ENCODE results near the gene SLC4A5.
"Not testable (repeated sequence)": the region's sequence is repeated elsewhere in the genome, so short reads cannot be mapped to it uniquely, and the experiment has no call there.

SLC4A5 gene

GRCh38 chr2:74191596-74192380 lies 151.4 kb downstream of the SLC4A5 start:
- TF ChIP-seq, protein P1, sequence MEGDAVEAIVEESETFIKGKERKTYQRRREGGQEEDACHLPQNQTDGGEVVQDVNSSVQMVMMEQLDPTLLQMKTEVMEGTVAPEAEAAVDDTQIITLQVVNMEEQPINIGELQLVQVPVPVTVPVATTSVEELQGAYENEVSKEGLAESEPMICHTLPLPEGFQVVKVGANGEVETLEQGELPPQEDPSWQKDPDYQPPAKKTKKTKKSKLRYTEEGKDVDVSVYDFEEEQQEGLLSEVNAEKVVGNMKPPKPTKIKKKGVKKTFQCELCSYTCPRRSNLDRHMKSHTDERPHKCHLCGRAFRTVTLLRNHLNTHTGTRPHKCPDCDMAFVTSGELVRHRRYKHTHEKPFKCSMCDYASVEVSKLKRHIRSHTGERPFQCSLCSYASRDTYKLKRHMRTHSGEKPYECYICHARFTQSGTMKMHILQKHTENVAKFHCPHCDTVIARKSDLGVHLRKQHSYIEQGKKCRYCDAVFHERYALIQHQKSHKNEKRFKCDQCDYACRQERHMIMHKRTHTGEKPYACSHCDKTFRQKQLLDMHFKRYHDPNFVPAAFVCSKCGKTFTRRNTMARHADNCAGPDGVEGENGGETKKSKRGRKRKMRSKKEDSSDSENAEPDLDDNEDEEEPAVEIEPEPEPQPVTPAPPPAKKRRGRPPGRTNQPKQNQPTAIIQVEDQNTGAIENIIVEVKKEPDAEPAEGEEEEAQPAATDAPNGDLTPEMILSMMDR (IDR thresholded peaks at IDR 0.05; ENCODE audit: insufficient read depth, low read length, missing control alignments): no peak
- no peak overlapping the region for H3K4me3 ChIP-seq (ENCODE audit: low read depth, low read length)
- no peak for DNase-seq (ENCODE audit: low read depth, low spot score)
- ChIA-PET CTCF (interaction anchor here (0.9 to 1.6 kb wide), 2 partner anchors 10 to 13 kb away, joined by 4 to 11 read pairs; partner anchors contain the start of gene MOB1A), POLR2A (no interaction called here)

- ChIA-PET CTCF (interaction anchor here (1.1 to 1.4 kb wide), 3 partner anchors 10 to 365 kb away, joined by 3 to 5 read pairs (median 5); partner anchors contain the start of genes MOB1A and MTHFD2), POLR2A (interaction anchor here (1.0 kb wide), 2 partner anchors 10 kb away, joined by 4 to 6 read pairs; partner anchors contain the start of genes MOB1A and MTHFD2)
- no peak overlapping the region for H3K4me3 ChIP-seq (ENCODE audit: low read depth, low read length)
- DNase-seq (ENCODE audit: low read depth, low spot score): no peak
- TF ChIP-seq, protein P1 (IDR thresholded peaks at IDR 0.05; ENCODE audit: insufficient read depth, low read length, missing control alignments): no peak
Measured at GRCh38 chr2:74188696-74189095, 154.5 kb downstream of the SLC4A5 start.

- TF ChIP-seq, protein P1 (IDR thresholded peaks at IDR 0.05; ENCODE audit: insufficient read depth, low read length, missing control alignments): no peak
- DNase-seq (ENCODE audit: low read depth, low spot score): no peak
- POLR2A ChIA-PET: interaction anchor here (1.0 kb wide), 2 partner anchors 9 to 11 kb away, joined by 4 to 6 read pairs; partner anchors contain the start of genes MOB1A and MTHFD2
- CTCF ChIA-PET: interaction anchor here (0.7 to 1.4 kb wide), 4 partner anchors 9 to 364 kb away, joined by 3 to 5 read pairs (median 4); partner anchors contain the start of genes MOB1A and MTHFD2
- no peak overlapping the region for H3K4me3 ChIP-seq (ENCODE audit: low read depth, low read length)
Measured at GRCh38 chr2:74188018-74188601, 155.1 kb downstream of the SLC4A5 start.

- H3K4me3 ChIP-seq (ENCODE audit: low read depth, low read length); CTCF ChIA-PET; POLR2A ChIA-PET; DNase-seq (ENCODE audit: low read depth, low spot score): not testable (repeated sequence)
Measured at GRCh38 chr2:74186706-74187105, 156.5 kb downstream of the SLC4A5 start.

GRCh38 chr2:74186038-74186437 lies 157.2 kb downstream of the SLC4A5 start:
- TF ChIP-seq, protein P1 (IDR thresholded peaks at IDR 0.05; ENCODE audit: insufficient read depth, low read length, missing control alignments): no peak
- no peak overlapping the region for H3K4me3 ChIP-seq (ENCODE audit: low read depth, low read length)
- ChIA-PET CTCF (no interaction called here), POLR2A (no interaction called here)
- DNase-seq (ENCODE audit: low read depth, low spot score): no peak

- H3K4me3 ChIP-seq (ENCODE audit: low read depth, low read length): no peak overlapping the region
- ChIA-PET CTCF (interaction anchor here (1.4 kb wide), 1 partner anchor 15 kb away, joined by 6 read pairs; the partner anchor contains the start of gene MTHFD2), POLR2A (no interaction called here)
- DNase-seq (ENCODE audit: low read depth, low spot score): no peak
- TF ChIP-seq, protein P1 (IDR thresholded peaks at IDR 0.05; ENCODE audit: insufficient read depth, low read length, missing control alignments): no peak
Measured at GRCh38 chr2:74183878-74184277, 159.3 kb downstream of the SLC4A5 start.

Measured in AG04449 (cell line).